NCI-H2171 (cell line): ENCODE measurements around the gene INTS2.
"Not testable (repeated sequence)": the region's sequence is repeated elsewhere in the genome, so short reads cannot be mapped to it uniquely, and the experiment has no call there.

ENCODE experiments used
- DNase-seq: peaks from one replicate; lab custom pipeline; 2025; lab: John Stamatoyannopoulos, UW

INTS2 gene

GRCh38 chr17:61825448-61826137, 102.2 kb downstream of the INTS2 start:
- no peak for DNase-seq

DNA sequence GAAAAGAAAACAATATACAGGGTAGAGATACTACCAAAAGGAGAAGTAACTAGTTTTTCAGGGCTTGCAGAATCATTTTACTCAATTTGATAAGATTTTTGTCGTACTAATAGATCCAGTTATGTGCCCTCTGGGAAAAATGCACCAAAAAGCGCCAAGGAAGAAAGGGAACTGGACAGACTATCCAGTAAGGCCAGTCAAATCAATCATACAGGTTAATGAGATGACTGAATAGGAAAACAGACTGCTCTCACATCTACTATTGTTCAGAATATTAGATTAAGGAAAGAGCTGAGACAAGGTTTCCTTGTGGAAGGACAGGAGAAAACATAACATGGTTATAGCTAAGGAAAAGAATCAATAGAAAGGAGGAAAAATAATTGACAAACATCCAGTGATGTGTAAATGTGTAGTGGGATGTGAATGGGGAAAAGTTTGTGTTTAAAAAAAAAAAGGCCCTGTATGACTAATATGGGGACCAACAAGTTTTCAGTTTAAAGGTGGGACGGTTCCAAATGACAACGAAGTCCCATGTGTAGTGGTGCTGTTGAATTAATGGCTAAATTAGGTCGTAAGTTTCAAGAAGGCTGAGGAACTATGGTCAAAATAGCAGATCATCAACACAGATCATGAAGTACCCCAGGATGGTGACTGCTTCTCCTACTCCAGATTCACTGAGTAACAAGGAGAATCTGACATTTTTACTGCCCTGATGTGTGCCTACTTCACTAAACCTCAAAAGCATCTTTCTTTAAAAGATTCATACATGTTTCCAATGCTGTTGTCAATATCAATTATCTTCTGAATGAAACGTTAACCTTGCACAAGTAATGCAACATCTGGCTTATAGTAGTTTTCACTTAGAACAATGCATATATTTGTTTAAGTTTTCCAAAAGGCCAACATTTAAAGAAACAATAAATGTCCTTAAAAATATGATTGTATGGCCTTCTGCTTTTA, 105.2 kb downstream of the INTS2 start:
- DNase-seq = no peak

DNA sequence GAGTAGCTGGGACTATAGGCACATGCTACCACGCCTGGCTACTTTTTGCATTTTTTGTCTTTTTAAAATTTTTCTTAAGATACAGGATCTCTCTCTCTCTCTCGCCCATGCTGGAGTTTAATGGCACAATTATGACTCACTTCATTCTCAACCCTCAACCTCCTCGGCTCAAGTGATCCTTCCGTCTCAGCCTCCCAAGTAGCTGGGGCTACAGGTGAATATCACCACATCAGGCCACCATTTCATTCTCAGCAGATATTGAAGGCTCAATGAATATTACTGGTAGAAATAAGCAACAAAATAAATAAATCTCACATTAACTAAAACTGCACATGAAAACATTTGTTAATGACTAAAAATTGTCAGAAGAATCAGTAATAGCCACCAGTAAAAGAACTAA, 106.1 kb downstream of the INTS2 start:
- no peak for DNase-seq

GRCh38 chr17:61819265-61819664, 108.5 kb downstream of the INTS2 start:
- DNase-seq = not testable (repeated sequence)

DNA sequence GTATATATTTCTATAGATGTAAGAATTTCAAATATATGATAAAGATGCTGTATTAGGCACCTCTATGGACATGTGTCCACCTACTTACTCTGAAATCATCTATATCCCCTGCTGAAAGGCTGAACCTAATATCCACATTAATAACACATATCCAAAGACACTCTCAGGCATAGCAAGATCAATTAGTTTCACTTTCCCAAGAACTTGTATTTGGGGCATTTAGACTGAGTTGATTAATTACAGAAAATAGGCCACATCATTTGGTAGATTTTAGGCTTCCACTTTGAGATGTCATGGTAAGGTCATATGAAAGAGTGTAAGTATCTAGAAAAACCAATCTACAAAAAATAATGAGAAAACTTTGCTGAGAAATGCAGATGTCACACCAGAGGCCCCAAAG, 109.6 kb downstream of the INTS2 start:
- no peak for DNase-seq

DNA sequence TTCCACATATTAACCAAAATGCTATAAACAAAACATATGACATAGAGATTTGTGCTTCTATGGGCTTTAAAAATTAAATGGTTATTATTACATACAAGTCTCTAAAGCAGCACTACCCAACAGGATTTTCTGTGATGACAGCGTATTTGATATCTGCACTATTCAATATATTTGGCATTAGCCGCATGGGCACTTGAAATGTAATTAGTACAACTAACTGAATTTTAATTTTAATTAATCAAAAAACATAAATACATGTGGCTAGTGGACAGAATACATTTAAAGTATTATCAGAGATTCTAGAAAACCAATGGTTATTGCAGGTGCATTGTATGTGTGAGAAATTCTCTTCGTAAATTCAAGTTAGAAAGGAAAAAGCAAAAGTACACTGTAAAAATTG, 110.3 kb downstream of the INTS2 start:
- no peak for DNase-seq

- no peak for DNase-seq
Measured at GRCh38 chr17:61816538-61816937, 111.2 kb downstream of the INTS2 start.

DNA sequence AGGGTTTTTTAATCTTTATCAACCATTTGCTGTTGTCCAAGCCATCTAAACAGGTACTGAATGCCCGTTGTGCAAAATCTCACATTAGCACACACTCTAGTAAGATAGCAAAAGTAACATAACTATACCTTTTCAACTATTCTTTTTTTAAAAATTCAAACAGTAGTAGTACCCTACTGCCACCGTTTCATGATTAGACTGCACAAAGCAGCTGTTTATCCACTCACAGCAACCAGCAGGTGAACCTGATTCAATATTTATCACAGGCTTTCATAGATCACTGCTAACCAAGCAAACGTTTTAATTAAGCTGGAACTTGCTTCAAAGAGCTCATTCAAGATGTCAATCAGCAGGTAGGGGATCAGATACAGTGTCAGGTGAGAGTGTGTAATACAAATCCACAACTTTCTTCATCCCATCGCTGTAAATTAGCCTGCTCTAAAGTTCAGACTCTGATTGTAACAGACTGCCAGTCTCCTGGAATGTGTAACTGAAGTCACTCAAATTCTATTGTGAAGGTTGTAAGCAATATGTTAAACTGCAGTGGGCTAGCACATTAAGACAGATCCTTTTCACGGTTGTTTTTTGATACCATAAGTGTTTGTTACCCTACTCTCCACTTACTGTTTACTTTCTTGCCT, 111.8 kb downstream of the INTS2 start:
- no peak for DNase-seq
